ENCODE results near the gene FYB2.

The FYB2 gene

DNA sequence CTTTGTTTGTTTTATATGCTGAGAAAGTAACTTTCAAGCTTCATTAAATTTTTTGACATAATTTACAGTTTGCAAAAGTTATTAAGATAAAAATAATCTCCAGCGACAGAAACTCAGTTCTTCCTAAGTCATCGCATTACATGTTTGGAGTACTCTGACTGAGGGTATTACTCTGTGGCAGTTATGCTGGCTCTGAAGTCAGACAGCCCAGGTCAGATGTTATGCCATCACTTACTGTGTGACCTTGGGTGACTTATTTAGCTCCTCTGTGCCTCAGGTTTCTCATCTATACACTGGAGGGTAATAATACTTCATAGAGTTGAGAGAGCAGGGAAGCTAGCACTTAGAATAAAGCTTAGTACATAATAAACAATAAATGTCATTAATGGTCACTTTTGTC lies 147.7 kb downstream of the FYB2 start:
- no peaks in the 10 kb centered on the region for H3F3A ChIP-seq (ENCODE audit: insufficient read depth)
- H3K9me2 ChIP-seq (replicated peaks; ENCODE audit: insufficient read depth, low read length), result no peaks in the 10 kb centered on the region
- no peaks in the 10 kb centered on the region for H3K36me3 ChIP-seq (ENCODE audit: low read length)
- no peak overlapping the region for H3K4me2 ChIP-seq (ENCODE audit: low read depth, low read length, poor library complexity, severe bottlenecking)
- H4K20me1 ChIP-seq (ENCODE audit: low read depth, low read length), result no peaks in the 10 kb centered on the region
- no peak overlapping the region for H2AFZ ChIP-seq (ENCODE audit: low read depth, low read length, severe bottlenecking)
- no peak overlapping the region for H3K27ac ChIP-seq (ENCODE audit: low read depth, low read length)
- H3K4me3 ChIP-seq (ENCODE audit: insufficient read depth, low read length, poor library complexity, severe bottlenecking), result no peak overlapping the region
- H3K79me2 ChIP-seq (ENCODE audit: insufficient read depth, low read length), result no peaks in the 10 kb centered on the region
- TF ChIP-seq, protein P1, sequence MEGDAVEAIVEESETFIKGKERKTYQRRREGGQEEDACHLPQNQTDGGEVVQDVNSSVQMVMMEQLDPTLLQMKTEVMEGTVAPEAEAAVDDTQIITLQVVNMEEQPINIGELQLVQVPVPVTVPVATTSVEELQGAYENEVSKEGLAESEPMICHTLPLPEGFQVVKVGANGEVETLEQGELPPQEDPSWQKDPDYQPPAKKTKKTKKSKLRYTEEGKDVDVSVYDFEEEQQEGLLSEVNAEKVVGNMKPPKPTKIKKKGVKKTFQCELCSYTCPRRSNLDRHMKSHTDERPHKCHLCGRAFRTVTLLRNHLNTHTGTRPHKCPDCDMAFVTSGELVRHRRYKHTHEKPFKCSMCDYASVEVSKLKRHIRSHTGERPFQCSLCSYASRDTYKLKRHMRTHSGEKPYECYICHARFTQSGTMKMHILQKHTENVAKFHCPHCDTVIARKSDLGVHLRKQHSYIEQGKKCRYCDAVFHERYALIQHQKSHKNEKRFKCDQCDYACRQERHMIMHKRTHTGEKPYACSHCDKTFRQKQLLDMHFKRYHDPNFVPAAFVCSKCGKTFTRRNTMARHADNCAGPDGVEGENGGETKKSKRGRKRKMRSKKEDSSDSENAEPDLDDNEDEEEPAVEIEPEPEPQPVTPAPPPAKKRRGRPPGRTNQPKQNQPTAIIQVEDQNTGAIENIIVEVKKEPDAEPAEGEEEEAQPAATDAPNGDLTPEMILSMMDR (IDR thresholded peaks at IDR 0.05; ENCODE audit: insufficient read depth, low read length, poor library complexity, severe bottlenecking), result no peak
- TF ChIP-seq EZH2phosphoT487 (conservative IDR thresholded peaks at IDR 0.05; ENCODE audit: low read length), result no peak
- H3K9me3 ChIP-seq (ENCODE audit: insufficient read depth, low read length), result no peaks in the 10 kb centered on the region
- H3K9ac ChIP-seq (ENCODE audit: low read length), result no peak overlapping the region
- H3K27me3 ChIP-seq (ENCODE audit: low read length), result no peaks in the 10 kb centered on the region

DNA sequence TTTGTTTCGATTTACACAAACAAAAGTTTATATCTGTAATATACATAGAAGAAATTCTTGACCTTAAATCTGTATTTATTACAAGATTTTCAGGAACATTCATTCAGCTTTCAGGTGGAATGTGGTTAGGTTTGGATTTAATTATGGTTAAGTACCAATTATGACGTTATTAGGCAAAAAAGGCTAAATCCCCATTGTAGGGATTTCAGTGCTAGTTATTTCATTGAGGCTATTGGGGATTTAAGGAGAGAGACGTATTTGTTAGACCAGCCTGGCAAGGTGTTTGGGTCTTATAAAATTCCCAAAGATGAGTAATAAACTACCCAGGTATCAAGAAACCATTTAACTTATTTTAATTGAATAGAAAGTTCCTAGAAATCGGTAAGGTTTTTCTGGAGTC lies 148.1 kb downstream of the FYB2 start:
- Histone ChIP-seq H3K9me3 (ENCODE audit: insufficient read depth, low read length) (no peaks in the 10 kb centered on the region), H3K27me3 (ENCODE audit: low read length) (no peaks in the 10 kb centered on the region), H3K27ac (ENCODE audit: low read depth, low read length) (no peak overlapping the region), H3K4me3 (ENCODE audit: insufficient read depth, low read length, poor library complexity, severe bottlenecking) (no peak overlapping the region), H3F3A (ENCODE audit: insufficient read depth) (no peaks in the 10 kb centered on the region), H3K9me2 (replicated peaks; ENCODE audit: insufficient read depth, low read length) (no peaks in the 10 kb centered on the region), H3K4me2 (ENCODE audit: low read depth, low read length, poor library complexity, severe bottlenecking) (no peak overlapping the region), H2AFZ (ENCODE audit: low read depth, low read length, severe bottlenecking) (no peak overlapping the region), H3K36me3 (ENCODE audit: low read length) (no peaks in the 10 kb centered on the region), H4K20me1 (ENCODE audit: low read depth, low read length) (no peaks in the 10 kb centered on the region), H3K79me2 (ENCODE audit: insufficient read depth, low read length) (no peaks in the 10 kb centered on the region), H3K9ac (ENCODE audit: low read length) (no peak overlapping the region)
- TF ChIP-seq, protein P1 (IDR thresholded peaks at IDR 0.05; ENCODE audit: insufficient read depth, low read length, poor library complexity, severe bottlenecking), result no peak

DNA sequence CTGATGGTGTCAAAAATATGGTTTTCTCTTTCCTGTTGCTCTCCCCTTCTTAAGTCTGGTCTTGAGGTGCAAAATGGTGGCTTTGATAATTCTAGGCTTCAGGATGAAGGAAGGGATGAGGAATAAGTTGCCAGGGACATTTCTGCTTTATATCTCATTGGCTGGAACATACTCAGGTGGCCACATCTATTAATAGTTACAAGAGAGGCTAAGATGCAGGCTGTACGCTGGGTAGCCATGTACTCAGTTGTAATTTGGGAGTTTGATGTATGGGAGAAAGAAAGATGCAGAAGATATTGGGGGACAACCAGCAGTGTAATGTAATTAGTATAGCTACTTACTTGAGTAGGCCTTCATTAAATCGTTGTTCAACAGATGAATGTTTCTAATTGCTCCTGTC lies 148.9 kb downstream of the FYB2 start:
- Histone ChIP-seq H3K9me2 (replicated peaks; ENCODE audit: insufficient read depth, low read length) (no peaks in the 10 kb centered on the region), H3K9me3 (ENCODE audit: insufficient read depth, low read length) (no peaks in the 10 kb centered on the region), H3K27me3 (ENCODE audit: low read length) (no peaks in the 10 kb centered on the region), H3F3A (ENCODE audit: insufficient read depth) (no peaks in the 10 kb centered on the region), H3K27ac (ENCODE audit: low read depth, low read length) (no peak overlapping the region), H4K20me1 (ENCODE audit: low read depth, low read length) (no peaks in the 10 kb centered on the region), H3K4me3 (ENCODE audit: insufficient read depth, low read length, poor library complexity, severe bottlenecking) (no peak overlapping the region), H3K36me3 (ENCODE audit: low read length) (no peaks in the 10 kb centered on the region), H3K9ac (ENCODE audit: low read length) (no peak overlapping the region), H2AFZ (ENCODE audit: low read depth, low read length, severe bottlenecking) (no peak overlapping the region), H3K79me2 (ENCODE audit: insufficient read depth, low read length) (no peaks in the 10 kb centered on the region), H3K4me2 (ENCODE audit: low read depth, low read length, poor library complexity, severe bottlenecking) (no peak overlapping the region)
- no peak for TF ChIP-seq EZH2phosphoT487 (conservative IDR thresholded peaks at IDR 0.05; ENCODE audit: low read length)
- TF ChIP-seq, protein P1 (IDR thresholded peaks at IDR 0.05; ENCODE audit: insufficient read depth, low read length, poor library complexity, severe bottlenecking), result no peak

Data from SU-DHL-6 (cell line).